T-cell (primary cell): Measurements from ENCODE around the gene B4GAT1. TPM values are rescaled to one million over a fixed set of nuclear protein-coding genes. Genes with fewer than 3 reads are reported as not detected.

Experiments
- ATAC-seq, 4 experiments: fragments of 200-7000 bp in 3 of 4; fragments of 150-1000 bp in 1 of 4; cut with Tn5 transposase; replicated peaks in 1 of 4; 1 replicate in 3 of 4; 2 replicates in 1 of 4; pipeline ENCODE4 v1.10.0; 2021; ENCODE audit warnings: moderate library complexity in 3 of 4, mild to moderate bottlenecking in 2 of 4, moderate number of reproducible peaks in 1 of 4
- CTCF ChIA-PET, 2 donors: fragments of 300-600 bp; sonication (Branson Sonifier 250); formaldehyde crosslinking; loops; one replicate each; lab custom pipeline; 2022; ENCODE audit warnings: antibody characterized with exemption in 2 of 2; lab: Charles Lee
- POLR2A ChIA-PET, 2 donors: fragments of 300-600 bp; sonication (Branson Sonifier 250); formaldehyde crosslinking; loops; one replicate each; lab custom pipeline; 2022; ENCODE audit warnings: antibody characterized with exemption in 2 of 2; lab: Charles Lee
- DNase-seq, 35 experiments: peaks; one replicate each; pipeline versions ENCODE4 v3.0.0 to v3.0.0-alpha.2; 2013 to 2023
- H3K27ac ChIP-seq: one replicate; pipeline ENCODE4 v1.5.1; 2013; ENCODE audit warnings: low read length
- H3K27me3 ChIP-seq, 2 experiments: replicated peaks in 1 of 2; 1 replicate in 1 of 2; 2 replicates in 1 of 2; pipeline versions ENCODE4 v1.6.1 to v1.7.0; 2013; ENCODE audit warnings: low read length in 1 of 2, mixed read lengths in 1 of 2; ENCODE audit not compliant: control insufficient read depth in 2 of 2, insufficient read depth in 2 of 2; ENCODE audit errors: extremely low read depth in 1 of 2
- H3K36me3 ChIP-seq, 2 donors: 1 replicate in 1 of 2; 2 replicates in 1 of 2; pipeline versions ENCODE4 v1.6.1 to v1.7.0; 2013; ENCODE audit warnings: low read length in 1 of 2; ENCODE audit not compliant: control insufficient read depth in 2 of 2, insufficient read depth in 1 of 2; ENCODE audit errors: extremely low read depth in 1 of 2
- H3K4me1 ChIP-seq, 2 experiments: 1 replicate in 1 of 2; 2 replicates in 1 of 2; pipeline versions ENCODE4 v1.6.1 to v1.7.0; 2013; ENCODE audit warnings: low read length in 2 of 2, mixed read lengths in 1 of 2; ENCODE audit not compliant: insufficient read depth in 2 of 2, control insufficient read depth in 1 of 2; ENCODE audit errors: extremely low read depth in 1 of 2
- H3K4me3 ChIP-seq, 2 donors: 1 replicate in 1 of 2; 2 replicates in 1 of 2; pipeline versions ENCODE4 v1.5.1 to v1.7.0; 2013; ENCODE audit warnings: mild to moderate bottlenecking in 2 of 2, low read length in 1 of 2, moderate library complexity in 1 of 2; ENCODE audit not compliant: control insufficient read depth in 1 of 2; ENCODE audit errors: extremely low read depth in 1 of 2
- H3K9me3 ChIP-seq: 2 replicates; pipeline ENCODE4 v1.7.0; 2013
- H3K27ac Mint-ChIP-seq, 2 donors: one replicate each; pipeline ENCODE4 v1.8.0; 2020 to 2021; ENCODE audit warnings: mild to moderate bottlenecking in 2 of 2, mixed read lengths in 2 of 2
- H3K27me3 Mint-ChIP-seq, 2 donors: one replicate each; pipeline ENCODE4 v1.8.0; 2021 to 2022; ENCODE audit warnings: mixed read lengths in 2 of 2
- H3K36me3 Mint-ChIP-seq: one replicate; pipeline ENCODE4 v1.8.0; 2021; ENCODE audit warnings: mixed read lengths
- H3K4me1 Mint-ChIP-seq, 3 donors: one replicate each; pipeline ENCODE4 v1.8.0; 2020 to 2022; ENCODE audit warnings: mixed read lengths in 3 of 3, mild to moderate bottlenecking in 1 of 3
- H3K4me3 Mint-ChIP-seq, 3 donors: one replicate each; pipeline ENCODE4 v1.8.0; 2020 to 2022; ENCODE audit warnings: mild to moderate bottlenecking in 3 of 3, mixed read lengths in 3 of 3, moderate library complexity in 3 of 3
- H3K9me3 Mint-ChIP-seq, 3 donors: one replicate each; pipeline ENCODE4 v1.8.0; 2020 to 2022; ENCODE audit warnings: mixed read lengths in 3 of 3
- WGBS: methylation state at CpG from one replicate; pipeline ENCODE4 v1.1.5; 2013; ENCODE audit warnings: missing lambda C conversion rate; ENCODE audit not compliant: insufficient coverage; 5-methylcytosine and 5-hydroxymethylcytosine counted together
- total RNA-seq, 35 experiments: library from RNA in 6 of 35; stranded (reverse) in 6 of 35; fragments of 120-200 nt in 1 of 35; gene quantifications; one replicate each; pipeline versions ENCODE4 v1.2.1 to v1.2.4 and lab custom pipeline; 2013 to 2026

Gene B4GAT1
- total RNA-seq, 5 donors from 2014 or later (not counting 1 experiment from before 2014, with no cell fraction given): 4.0 to 9.2 (median 7.9) TPM

- Mint-ChIP-seq H3K9me3 (no peaks in the 10 kb centered on the region), H3K4me1 (peaks cover 10 to 25% (median 23%) of the 10 kb centered on the region in 3 donors), H3K27me3 (no peaks in the 10 kb centered on the region), H3K27ac (no peak overlapping the region), H3K4me3 (peak overlapping the region; percentile 65 to 88 (median 86)), H3K36me3 (peaks cover 4% of the 10 kb centered on the region)
- WGBS: 92% methylated on average over 38 of the region's 42 CpGs
- peaks cover 13 to 16% of the 10 kb centered on the region in 2 donors for H3K36me3 ChIP-seq
- H3K27ac ChIP-seq: no peak overlapping the region
- H3K27me3 ChIP-seq: peaks cover 0 to 10% of the 10 kb centered on the region in 2 experiments
- ChIA-PET POLR2A (no interaction called here), CTCF (no interaction called here)
- ATAC-seq (no peak), DNase-seq (no peak)
- no peak overlapping the region for H3K4me3 ChIP-seq
- H3K4me1 ChIP-seq: peaks cover 2 to 29% of the 10 kb centered on the region in 2 experiments
- no peaks in the 10 kb centered on the region for H3K9me3 ChIP-seq
Observed at GRCh38 chr11:66334605-66335442, 12.6 kb downstream of the B4GAT1 start.

GRCh38 chr11:66333896-66334604 lies 13.4 kb downstream of the B4GAT1 start:
- Mint-ChIP-seq H3K36me3 (peaks cover 2% of the 10 kb centered on the region), H3K4me3 (no peak overlapping the region), H3K4me1 (peaks cover 10 to 25% (median 23%) of the 10 kb centered on the region in 3 donors), H3K27ac (no peak overlapping the region), H3K27me3 (no peaks in the 10 kb centered on the region), H3K9me3 (no peaks in the 10 kb centered on the region)
- 88% methylated on average over 25 of the region's 29 CpGs for WGBS
- H3K4me1 ChIP-seq: peaks cover 2 to 32% of the 10 kb centered on the region in 2 experiments
- ChIA-PET POLR2A (no interaction called here), CTCF (no interaction called here)
- H3K27me3 ChIP-seq: peaks cover 0 to 10% of the 10 kb centered on the region in 2 experiments
- DNase-seq (no peak), ATAC-seq (no peak)
- H3K4me3 ChIP-seq: no peak overlapping the region
- H3K36me3 ChIP-seq: peaks cover 6 to 9% of the 10 kb centered on the region in 2 donors
- no peak overlapping the region for H3K27ac ChIP-seq
- H3K9me3 ChIP-seq: no peaks in the 10 kb centered on the region

GRCh38 chr11:66333220-66333877 lies 14.1 kb downstream of the B4GAT1 start:
- H3K27ac Mint-ChIP-seq: no peak overlapping the region
- Histone ChIP-seq H3K27ac (no peak overlapping the region), H3K36me3 (peaks cover 2 to 4% of the 10 kb centered on the region in 2 donors), H3K4me3 (no peak overlapping the region), H3K4me1 (peaks cover 6 to 39% of the 10 kb centered on the region in 2 experiments), H3K27me3 (peaks cover 0 to 10% of the 10 kb centered on the region in 2 experiments), H3K9me3 (no peaks in the 10 kb centered on the region)
- no peaks in the 10 kb centered on the region for H3K27me3 Mint-ChIP-seq
- 96% methylated on average over 8 of the region's 19 CpGs for WGBS
- ChIA-PET POLR2A (no interaction called here), CTCF (no interaction called here)
- DNase-seq: no peak
- H3K9me3 Mint-ChIP-seq: no peaks in the 10 kb centered on the region
- H3K4me3 Mint-ChIP-seq: no peak overlapping the region
- no peak for ATAC-seq
- no peaks in the 10 kb centered on the region for H3K36me3 Mint-ChIP-seq
- H3K4me1 Mint-ChIP-seq: peaks cover 14 to 29% (median 29%) of the 10 kb centered on the region in 3 donors

GRCh38 chr11:66332371-66333219 lies 14.8 kb downstream of the B4GAT1 start:
- H3K4me3 Mint-ChIP-seq: no peak overlapping the region
- Histone ChIP-seq H3K4me3 (no peak overlapping the region), H3K4me1 (peaks cover 14 to 46% of the 10 kb centered on the region in 2 experiments), H3K27me3 (peaks cover 0 to 10% of the 10 kb centered on the region in 2 experiments), H3K27ac (no peak overlapping the region), H3K9me3 (no peaks in the 10 kb centered on the region), H3K36me3 (no peaks in the 10 kb centered on the region)
- no peaks in the 10 kb centered on the region for H3K9me3 Mint-ChIP-seq
- 84% methylated on average over 14 of the region's 18 CpGs for WGBS
- H3K27ac Mint-ChIP-seq: no peak overlapping the region
- ATAC-seq (no peak), DNase-seq (no peak)
- H3K4me1 Mint-ChIP-seq: peaks cover 21 to 36% (median 34%) of the 10 kb centered on the region in 3 donors
- ChIA-PET POLR2A (no interaction called here), CTCF (interaction anchor here in 1 of 2 donors (0.6 kb wide), 1 partner anchor 1339 kb away, joined by 3 read pairs; no protein-coding TSS in a partner anchor)
- H3K27me3 Mint-ChIP-seq: no peaks in the 10 kb centered on the region
- no peaks in the 10 kb centered on the region for H3K36me3 Mint-ChIP-seq

- H3K27ac ChIP-seq: no peak overlapping the region
- CTCF ChIA-PET: interaction anchor here in 1 of 2 donors (1.2 kb wide), 1 partner anchor 19 kb away, joined by 4 read pairs; no protein-coding TSS in a partner anchor
- H3K4me3 ChIP-seq: no peak overlapping the region
- WGBS: 88% methylated on average over 10 of the region's 12 CpGs
- H3K36me3 ChIP-seq: no peaks in the 10 kb centered on the region
- Mint-ChIP-seq H3K4me1 (peaks cover 26 to 34% (median 31%) of the 10 kb centered on the region in 3 donors), H3K27ac (no peak overlapping the region), H3K9me3 (no peaks in the 10 kb centered on the region), H3K4me3 (no peak overlapping the region), H3K36me3 (no peaks in the 10 kb centered on the region), H3K27me3 (no peaks in the 10 kb centered on the region)
- no peak for ATAC-seq
- no peak for DNase-seq
- POLR2A ChIA-PET: no interaction called here
- no peaks in the 10 kb centered on the region for H3K9me3 ChIP-seq
- peaks cover 22 to 46% of the 10 kb centered on the region in 2 experiments for H3K4me1 ChIP-seq
- peaks cover 0 to 10% of the 10 kb centered on the region in 2 experiments for H3K27me3 ChIP-seq
Observed at GRCh38 chr11:66331542-66332370, 15.7 kb downstream of the B4GAT1 start.
